ENCODE data around the gene GCHFR.

The GCHFR gene

GRCh38 chr15:40763801-40764628 lies at the start of gene GCHFR:
Gene GCHFR, plus strand, starts transcription at chr15:40764068. Its CDS starts 113 bp downstream, at chr15:40764181.
- peak; percentile 64 for DNase-seq

DNA sequence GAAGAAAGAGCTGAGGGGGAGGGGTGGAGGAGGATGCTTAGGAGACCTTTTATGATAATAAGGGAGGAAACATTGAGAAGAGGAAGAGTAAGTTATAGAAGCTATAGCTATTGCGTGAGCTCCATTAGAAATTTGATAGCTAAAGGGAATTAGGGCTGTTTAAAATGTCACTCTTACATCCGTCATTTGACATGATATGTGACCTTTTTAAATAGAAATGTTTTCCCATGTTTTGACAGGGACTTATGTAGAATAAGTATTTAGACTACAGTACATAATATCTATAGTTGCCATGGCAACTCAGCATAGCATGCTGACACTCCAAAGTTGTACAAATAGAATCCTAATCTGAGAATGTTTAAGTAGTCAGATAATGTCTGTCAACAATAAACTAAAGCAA lies 49.7 kb upstream of the GCHFR start:
- DNase-seq = no peak

GRCh38 chr15:40716165-40716564 lies 47.7 kb upstream of the GCHFR start:
- DNase-seq = no peak

- DNase-seq = no peak
Measured at GRCh38 chr15:40721701-40722100, 42.2 kb upstream of the GCHFR start.

GRCh38 chr15:40722354-40722753 lies 41.5 kb upstream of the GCHFR start:
- DNase-seq = no peak

DNA sequence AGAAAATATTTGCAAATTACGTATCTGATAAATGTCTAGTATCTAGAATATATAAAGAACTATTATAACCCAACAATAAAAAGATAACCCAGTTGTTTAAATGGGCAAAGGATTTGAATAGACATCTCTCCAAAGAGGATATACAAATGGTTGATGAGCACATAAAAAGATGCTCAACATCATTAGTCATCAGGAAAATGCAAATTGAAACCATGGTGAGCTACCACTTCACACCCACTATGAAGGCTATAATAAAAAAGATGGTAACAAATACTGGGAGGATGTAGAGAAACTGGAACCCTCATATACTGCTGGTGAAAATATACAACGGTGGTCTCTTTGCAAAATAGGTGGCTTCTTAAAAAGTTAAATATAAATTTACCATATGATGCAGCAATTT lies 40.9 kb upstream of the GCHFR start:
- DNase-seq = no peak

DNA sequence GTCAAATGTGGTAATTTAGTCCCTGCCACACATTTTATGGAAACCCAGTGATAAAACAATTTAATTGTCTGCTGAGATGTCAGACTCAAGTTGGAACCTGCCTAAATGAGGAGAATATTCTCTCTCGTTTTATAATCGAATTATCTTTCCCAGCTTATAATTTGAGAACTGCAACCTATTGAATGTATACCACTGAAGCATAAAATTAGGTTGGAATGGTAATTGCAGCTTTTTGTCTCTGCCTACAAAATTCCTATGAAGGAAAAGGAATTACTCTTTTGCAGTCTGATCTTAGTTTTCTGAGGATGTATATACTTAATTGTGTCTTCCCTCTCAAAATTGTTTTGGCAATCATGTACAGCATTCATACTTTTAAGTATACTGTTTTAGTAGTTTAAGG lies 39.9 kb upstream of the GCHFR start:
- no peak for DNase-seq

DNA sequence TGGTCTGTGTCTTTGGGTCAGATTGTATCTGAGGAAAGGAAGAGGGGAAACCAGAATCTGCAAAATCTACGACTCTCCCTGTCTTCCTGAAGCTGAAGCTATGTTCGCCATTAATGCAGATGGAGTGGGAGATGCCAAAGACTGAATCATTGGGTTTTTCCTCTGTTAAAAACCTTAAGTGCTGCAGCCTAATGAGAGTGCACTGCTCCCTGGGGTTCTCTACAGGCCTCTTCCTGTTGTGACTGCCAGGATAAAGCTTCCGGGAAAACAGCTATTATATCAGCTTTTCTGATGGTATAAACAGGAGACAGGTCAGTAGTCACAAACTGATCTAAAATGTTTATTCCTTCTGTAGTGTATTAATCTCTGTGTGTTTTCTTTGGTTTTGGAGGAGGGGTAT lies 32.8 kb upstream of the GCHFR start:
- DNase-seq = no peak

DNA sequence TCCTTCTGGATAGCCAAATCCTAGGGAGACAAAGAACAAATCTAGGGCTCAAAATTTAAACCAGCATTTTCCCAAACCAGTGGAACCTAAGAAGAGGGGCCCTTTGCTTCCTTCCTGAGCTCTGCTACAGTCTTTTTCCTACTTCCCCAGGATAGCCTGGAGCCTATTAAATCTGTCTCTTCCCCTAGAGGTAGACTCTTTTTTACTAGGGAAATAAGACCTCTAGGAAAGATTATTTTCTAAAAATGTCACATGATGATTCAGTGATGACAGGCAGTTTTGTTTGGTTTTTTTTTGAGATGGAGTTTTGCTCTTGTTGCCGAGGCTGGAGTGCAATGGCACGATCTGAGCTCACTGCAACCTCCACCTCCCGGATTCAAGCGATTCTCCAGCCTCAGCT lies 27.3 kb upstream of the GCHFR start:
- no peak for DNase-seq

DNA sequence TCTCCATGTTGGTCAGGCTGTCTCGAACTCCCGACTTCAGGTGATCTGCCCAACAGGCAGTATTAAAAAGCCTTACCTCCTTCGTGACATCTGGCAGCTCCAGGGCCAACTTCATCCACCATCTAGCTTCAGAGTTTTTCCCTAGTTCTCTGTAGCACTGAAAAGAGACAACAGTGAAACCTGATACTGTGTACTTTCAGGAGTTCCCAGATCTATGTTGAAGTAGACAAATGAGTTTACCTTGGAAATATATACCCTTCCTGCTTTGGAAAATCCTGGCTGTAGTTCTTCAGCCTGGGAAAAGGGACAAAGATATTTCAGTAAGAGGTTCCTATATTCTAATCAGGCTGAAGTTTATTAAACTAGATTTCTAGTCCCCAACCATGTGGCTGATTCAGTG lies 26.8 kb upstream of the GCHFR start:
- DNase-seq = no peak

GRCh38 chr15:40739047-40739446 lies 24.8 kb upstream of the GCHFR start:
- DNase-seq = no peak

DNA sequence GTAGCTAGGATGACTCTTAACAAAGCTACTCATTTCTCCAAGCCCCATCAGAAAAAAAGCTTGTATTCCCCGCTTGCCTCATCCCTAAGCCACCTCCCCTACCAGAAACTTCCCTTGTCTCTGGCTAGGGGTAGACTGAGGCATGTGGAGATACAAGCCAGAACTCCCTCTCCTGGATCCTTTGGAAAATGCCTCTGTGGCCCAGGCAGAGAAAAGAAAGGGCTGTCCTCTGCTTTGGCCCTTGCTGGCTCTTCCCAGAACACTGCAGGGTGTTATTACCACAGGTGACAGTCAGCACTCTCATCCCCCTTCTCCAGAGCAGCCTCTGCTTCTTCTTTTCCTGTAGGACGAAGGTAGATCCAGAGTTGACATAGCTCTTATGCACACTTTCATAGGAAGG lies 24.0 kb upstream of the GCHFR start:
- no peak for DNase-seq

- no peak for DNase-seq
Measured at GRCh38 chr15:40743485-40743901, 20.4 kb upstream of the GCHFR start.

GRCh38 chr15:40743921-40744814 lies 19.7 kb upstream of the GCHFR start:
- DNase-seq = peak; percentile 64

- no peak for DNase-seq
Measured at GRCh38 chr15:40744815-40745152, 19.1 kb upstream of the GCHFR start.

- DNase-seq = no peak
Measured at GRCh38 chr15:40746916-40747418, 16.9 kb upstream of the GCHFR start.

DNA sequence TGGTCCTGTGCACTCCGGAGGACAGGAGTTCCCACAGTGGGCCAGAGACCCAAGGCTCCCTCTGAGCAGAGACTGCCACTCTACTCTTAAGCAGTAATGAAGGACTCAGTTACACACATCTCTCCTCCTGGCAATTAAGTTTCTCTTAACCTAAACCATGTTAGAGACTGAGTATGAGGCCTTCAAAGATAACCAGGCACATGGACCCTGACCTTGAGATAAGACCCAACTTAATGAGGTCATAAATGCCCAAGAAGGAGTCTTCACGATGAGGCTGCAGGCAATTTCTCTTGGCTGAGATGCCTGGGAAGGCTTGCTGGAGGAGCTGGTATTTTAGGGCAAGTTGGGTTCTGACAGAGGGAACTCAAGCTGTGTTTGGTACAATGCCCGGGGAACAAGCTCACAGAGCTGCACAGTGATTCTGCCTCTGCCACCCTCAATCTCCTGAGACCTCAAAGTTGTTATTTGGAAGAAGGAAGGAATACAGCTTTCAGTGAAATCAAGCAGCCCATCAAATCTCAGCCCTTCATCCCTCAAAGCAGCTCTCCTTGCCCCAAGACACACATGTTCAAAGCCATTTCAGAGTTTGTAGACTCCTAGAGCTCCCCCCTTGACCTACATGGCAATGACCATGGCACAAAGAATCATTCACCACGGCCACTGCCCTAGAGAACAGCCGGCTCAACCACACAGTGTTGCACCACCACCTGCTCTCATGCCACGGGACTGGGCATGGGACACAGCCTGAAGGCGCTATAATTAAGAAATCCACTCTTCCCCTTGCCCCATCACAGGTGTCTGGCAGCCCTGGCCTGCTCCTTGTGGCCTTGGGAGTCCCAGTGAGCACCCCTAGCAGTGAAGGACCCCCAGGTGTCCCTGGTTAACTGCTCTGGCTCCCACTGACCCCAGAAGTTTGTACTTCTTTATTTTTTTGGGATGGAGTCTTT lies 15.9 kb upstream of the GCHFR start:
- no peak for DNase-seq

DNA sequence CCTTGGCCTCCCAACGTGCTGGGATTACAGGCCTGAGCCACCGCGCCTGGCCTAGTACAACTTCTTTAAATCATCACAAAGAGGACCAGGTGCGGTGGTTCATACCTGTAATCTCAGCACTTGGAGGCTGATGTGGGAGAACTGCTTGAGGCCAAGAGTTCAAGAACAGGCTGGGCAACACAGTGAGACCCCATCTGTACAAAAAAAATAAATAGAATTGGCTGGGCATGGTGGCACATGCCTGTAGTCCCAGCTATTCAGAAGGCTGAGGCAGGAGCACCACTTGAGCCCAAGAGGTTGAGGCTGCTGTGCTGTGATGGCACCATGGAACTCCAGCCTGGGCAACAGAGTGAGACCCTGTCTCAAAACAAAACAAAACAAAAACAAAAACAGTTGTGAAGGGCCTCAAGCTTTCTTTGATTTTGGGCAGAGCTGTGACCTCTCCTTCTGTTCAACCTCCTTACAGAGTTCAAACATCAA lies 14.7 kb upstream of the GCHFR start:
- DNase-seq = no peak

- no peak for DNase-seq
Measured at GRCh38 chr15:40750885-40751284, 13.0 kb upstream of the GCHFR start.

DNA sequence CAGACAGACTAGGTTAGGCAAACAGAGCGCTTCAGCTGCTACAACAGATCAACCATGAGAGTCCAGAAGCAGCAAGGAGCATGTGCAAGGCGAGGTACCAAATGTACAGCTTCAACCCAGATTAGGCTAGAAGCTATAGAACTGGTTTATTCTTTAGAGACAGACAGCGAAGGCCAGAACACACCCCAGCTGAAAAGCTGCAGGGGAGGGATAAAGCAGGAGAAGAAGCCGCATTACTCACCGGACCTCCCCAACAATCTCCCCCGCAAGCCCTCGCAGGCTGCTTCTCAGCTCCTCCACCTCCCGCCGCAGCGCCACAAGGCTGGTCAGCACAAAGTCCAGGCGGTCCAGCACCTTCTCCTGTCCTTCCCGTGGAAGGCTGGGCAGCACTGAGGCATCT lies 12.1 kb upstream of the GCHFR start:
- DNase-seq = no peak

DNA sequence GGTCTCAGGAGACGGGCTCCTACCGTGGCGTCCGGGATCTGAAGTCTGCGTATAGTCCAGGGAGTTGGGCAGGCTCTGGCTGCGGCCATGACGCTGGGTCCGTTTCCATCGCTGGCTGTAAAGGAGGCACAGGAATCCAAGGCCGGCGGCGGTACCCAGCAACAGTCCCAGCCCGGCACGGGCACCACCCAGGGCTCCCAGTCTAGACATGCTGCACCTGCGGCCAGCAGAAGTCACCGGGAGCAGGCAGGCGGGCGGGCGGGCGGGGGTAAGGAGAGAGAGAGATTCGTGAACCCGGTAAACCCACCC lies 9.3 kb upstream of the GCHFR start:
- no peak for DNase-seq

DNA sequence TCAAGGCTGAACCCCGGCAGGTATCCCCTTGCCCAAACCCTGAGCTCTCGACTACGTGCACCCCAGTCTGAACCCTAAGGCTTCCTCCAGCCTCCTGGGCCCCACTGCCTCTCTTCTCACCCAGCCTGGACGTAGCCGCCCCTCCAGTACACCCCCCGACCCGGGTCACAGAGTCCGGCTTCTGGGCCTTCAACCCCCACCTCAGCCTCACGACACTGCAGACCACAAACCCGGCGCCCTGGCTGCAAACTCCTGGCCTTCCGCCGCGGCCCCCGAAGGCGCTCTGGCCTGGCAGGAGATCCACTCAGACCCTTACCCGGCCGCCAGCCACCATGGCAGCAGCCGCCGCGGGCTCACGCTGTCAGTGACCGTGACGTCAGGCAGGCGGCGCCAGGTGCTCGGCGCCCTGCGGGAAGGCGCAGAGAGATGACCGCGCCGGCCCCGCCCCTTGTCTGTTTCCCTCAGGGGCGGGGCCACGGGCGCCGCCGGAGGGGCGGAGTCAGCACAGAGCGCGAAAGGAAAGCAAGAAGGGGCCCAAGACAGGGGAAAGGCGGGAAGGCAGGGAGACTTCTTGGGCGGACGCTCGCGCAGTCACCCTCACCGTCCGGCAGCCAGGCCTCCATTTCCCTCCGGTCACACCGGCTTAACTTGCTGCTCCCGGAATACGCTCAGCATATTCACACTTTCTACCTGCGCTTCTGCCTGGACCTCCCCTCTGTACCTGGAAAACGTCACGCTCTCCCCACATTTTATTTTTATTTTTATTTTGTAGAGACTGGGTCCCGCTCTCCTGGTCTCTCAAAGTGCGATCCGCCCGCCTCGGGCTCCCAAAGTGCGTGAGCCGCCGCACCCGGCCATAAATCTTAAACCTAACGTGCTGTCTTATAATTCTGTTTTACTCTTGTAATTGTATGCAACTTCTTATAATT lies 8.7 kb upstream of the GCHFR start, which contains the start of gene RMDN3:
Gene RMDN3, minus strand, starts transcription at position 372 of the 929 bp plus-strand sequence. CDS start 471 bp downstream, outside the sequence.
- DNase-seq = peak; percentile 93

All from stimulated activated CD4-positive, alpha-beta T cell treated with anti-CD3 and anti-CD28 coated beads, Interleukin-4, amount 100 ng/mL, for 24 hours (primary cell).